PC-9 (cell line): ENCODE data around the gene NFIA. TPM values are rescaled to one million over a fixed set of nuclear protein-coding genes. Genes with fewer than 3 reads are reported as not detected.

Experiments used
- BruUV-seq: library from RNA; stranded (reverse); fragments of 400-500 nt; replicated peaks from 2 replicates; lab custom pipeline; 2021; lab: Mats Ljungman, UMichigan
- CTCF ChIA-PET: fragments of 300-600 bp; sonication (Branson Sonifier 250); formaldehyde crosslinking; loops from one replicate; lab custom pipeline; 2022; ENCODE audit warnings: antibody characterized with exemption; lab: Charles Lee
- POLR2A ChIA-PET: fragments of 300-600 bp; sonication (Branson Sonifier 250); formaldehyde crosslinking; loops from one replicate; lab custom pipeline; 2022; ENCODE audit warnings: antibody characterized with exemption; ENCODE audit not compliant: unreplicated experiment; lab: Charles Lee
- DNase-seq, 2 experiments: peaks; one replicate each; pipeline versions ENCODE4 v3.0.0 to v3.0.0-alpha.2; 2015 to 2022; ENCODE audit warnings: mixed read lengths in 1 of 2
- H2AFZ ChIP-seq: fragments of 200-600 bp; sonication (generic); 2 replicates; pipeline ENCODE4 v1.8.1; 2017; ENCODE audit warnings: antibody characterized with exemption
- H3F3A ChIP-seq: fragments of 200-600 bp; sonication (generic); 2 replicates; pipeline ENCODE4 v1.8.1; 2017; ENCODE audit warnings: antibody characterized with exemption, mild to moderate bottlenecking, low read depth; ENCODE audit not compliant: insufficient read depth
- H3K27ac ChIP-seq: fragments of 200-600 bp; sonication (generic); 2 replicates; pipeline ENCODE4 v1.6.1; 2016; ENCODE audit warnings: mixed run types
- H3K27me3 ChIP-seq: fragments of 200-600 bp; sonication (generic); 2 replicates; pipeline ENCODE4 v1.6.1; 2016; ENCODE audit warnings: low read depth, mixed run types; ENCODE audit not compliant: insufficient read depth
- H3K36me3 ChIP-seq: fragments of 200-600 bp; sonication (generic); 2 replicates; pipeline ENCODE4 v1.6.1; 2016; ENCODE audit warnings: low read depth, mixed run types
- H3K4me1 ChIP-seq: fragments of 200-600 bp; sonication (generic); replicated peaks from 2 replicates; pipeline ENCODE4 v1.6.1; 2016; ENCODE audit warnings: mixed run types; ENCODE audit not compliant: insufficient read depth
- H3K4me2 ChIP-seq: fragments of 200-600 bp; sonication (generic); 2 replicates; pipeline ENCODE4 v1.6.1; 2017; ENCODE audit warnings: mixed run types
- H3K4me3 ChIP-seq: fragments of 200-600 bp; sonication (generic); 2 replicates; pipeline ENCODE4 v1.6.1; 2016; ENCODE audit warnings: mixed run types
- H3K79me2 ChIP-seq: fragments of 200-600 bp; sonication (generic); 2 replicates; pipeline ENCODE4 v1.6.1; 2017; ENCODE audit warnings: low read depth, mixed run types
- H3K9me2 ChIP-seq: fragments of 200-600 bp; sonication (generic); 2 replicates; pipeline ENCODE4 v1.8.1; 2017; ENCODE audit warnings: mild to moderate bottlenecking; ENCODE audit not compliant: insufficient read depth
- H3K9me3 ChIP-seq: fragments of 200-600 bp; sonication (generic); 2 replicates; pipeline ENCODE4 v1.8.1; 2016; ENCODE audit warnings: low read depth; ENCODE audit not compliant: insufficient read depth
- H4K20me1 ChIP-seq: fragments of 200-600 bp; sonication (generic); 2 replicates; pipeline ENCODE4 v1.8.1; 2017; ENCODE audit not compliant: insufficient read depth
- CTCF ChIP-seq: fragments of 200-600 bp; sonication (generic); conservative IDR thresholded peaks from 2 replicates; pipeline ENCODE4 v1.6.1; 2017; ENCODE audit warnings: mixed run types, antibody characterized with exemption, mild to moderate bottlenecking, moderate library complexity
- EZH2 ChIP-seq: fragments of 200-600 bp; sonication (generic); IDR thresholded peaks from 2 replicates; pipeline ENCODE4 v1.8.0; 2017; ENCODE audit warnings: antibody characterized with exemption, low read depth
- intact Hi-C: fragments of 100-400 bp; cut with micrococcal nuclease; formaldehyde crosslinking; loops from one replicate; pipeline ENCODE4 v1.10.0; 2022; ENCODE audit not compliant: unreplicated experiment
- total RNA-seq: library from RNA; stranded (reverse); gene quantifications from 2 replicates; pipeline ENCODE4 v1.2.3, GENCODE V29; 2021

Gene NFIA
- total RNA-seq, 1 experiment from 2014 or later: 26.7 TPM

GRCh38 chr1:61446531-61446991 lies 364.2 kb downstream of the NFIA start:
- CTCF ChIA-PET: no interaction called here
- Histone ChIP-seq H3K79me2 (no peaks in the 10 kb centered on the region), H3K9me3 (no peaks in the 10 kb centered on the region), H2AFZ (no peak overlapping the region), H4K20me1 (no peaks in the 10 kb centered on the region), H3K4me1 (0 out of 2 replicates have a peak, but pooled peaks cover 3% of the 10 kb centered on the region), H3K4me3 (no peak overlapping the region), H3K9me2 (no peaks in the 10 kb centered on the region), H3K27me3 (no peaks in the 10 kb centered on the region), H3F3A (no peaks in the 10 kb centered on the region), H3K4me2 (no peak overlapping the region), H3K36me3 (no peaks in the 10 kb centered on the region), H3K27ac (no peak overlapping the region)
- DNase-seq: no peak
- POLR2A ChIA-PET: no interaction called here
- intact Hi-C loops: no loop called here
- TF ChIP-seq EZH2: no peak
- no peak for TF ChIP-seq CTCF
- BruUV-seq: no TSS peak

GRCh38 chr1:61447106-61447967 lies 365.0 kb downstream of the NFIA start:
- Histone ChIP-seq H4K20me1 (no peaks in the 10 kb centered on the region), H3K4me3 (no peak overlapping the region), H2AFZ (no peak overlapping the region), H3K79me2 (no peaks in the 10 kb centered on the region), H3K4me2 (no peak overlapping the region), H3K27ac (no peak overlapping the region), H3K36me3 (no peaks in the 10 kb centered on the region), H3F3A (no peaks in the 10 kb centered on the region), H3K9me2 (no peaks in the 10 kb centered on the region), H3K4me1 (peaks cover 6% of the 10 kb centered on the region; the same call in 1 of the 2 replicates), H3K27me3 (no peaks in the 10 kb centered on the region), H3K9me3 (no peaks in the 10 kb centered on the region)
- POLR2A ChIA-PET: no interaction called here
- no TSS peak for BruUV-seq
- DNase-seq: no peak
- intact Hi-C loops: no loop called here
- no peak for TF ChIP-seq EZH2
- CTCF ChIA-PET: interaction anchor here (0.6 kb wide), 1 partner anchor 141 kb away, joined by 3 read pairs; no protein-coding TSS in a partner anchor

- H3K27ac ChIP-seq: no peak overlapping the region
- no peaks in the 10 kb centered on the region for H3K27me3 ChIP-seq
- DNase-seq: no peak
- H3F3A ChIP-seq: no peaks in the 10 kb centered on the region
- H4K20me1 ChIP-seq: no peaks in the 10 kb centered on the region
- ChIA-PET CTCF (interaction anchor here (0.6 kb wide), 1 partner anchor 141 kb away, joined by 3 read pairs; no protein-coding TSS in a partner anchor), POLR2A (no interaction called here)
- TF ChIP-seq CTCF (no peak), EZH2 (no peak)
- no peak overlapping the region for H3K4me3 ChIP-seq
- H3K4me2 ChIP-seq: no peak overlapping the region
- intact Hi-C loops: no loop called here
- no peaks in the 10 kb centered on the region for H3K36me3 ChIP-seq
- no peaks in the 10 kb centered on the region for H3K9me3 ChIP-seq
- no TSS peak for BruUV-seq
- H3K4me1 ChIP-seq: peaks cover 13% of the 10 kb centered on the region
- no peaks in the 10 kb centered on the region for H3K9me2 ChIP-seq
- no peak overlapping the region for H2AFZ ChIP-seq
- no peaks in the 10 kb centered on the region for H3K79me2 ChIP-seq
Observed at GRCh38 chr1:61447968-61448430, 365.6 kb downstream of the NFIA start.
